ENCODE results near the gene CADPS2.

DNA sequence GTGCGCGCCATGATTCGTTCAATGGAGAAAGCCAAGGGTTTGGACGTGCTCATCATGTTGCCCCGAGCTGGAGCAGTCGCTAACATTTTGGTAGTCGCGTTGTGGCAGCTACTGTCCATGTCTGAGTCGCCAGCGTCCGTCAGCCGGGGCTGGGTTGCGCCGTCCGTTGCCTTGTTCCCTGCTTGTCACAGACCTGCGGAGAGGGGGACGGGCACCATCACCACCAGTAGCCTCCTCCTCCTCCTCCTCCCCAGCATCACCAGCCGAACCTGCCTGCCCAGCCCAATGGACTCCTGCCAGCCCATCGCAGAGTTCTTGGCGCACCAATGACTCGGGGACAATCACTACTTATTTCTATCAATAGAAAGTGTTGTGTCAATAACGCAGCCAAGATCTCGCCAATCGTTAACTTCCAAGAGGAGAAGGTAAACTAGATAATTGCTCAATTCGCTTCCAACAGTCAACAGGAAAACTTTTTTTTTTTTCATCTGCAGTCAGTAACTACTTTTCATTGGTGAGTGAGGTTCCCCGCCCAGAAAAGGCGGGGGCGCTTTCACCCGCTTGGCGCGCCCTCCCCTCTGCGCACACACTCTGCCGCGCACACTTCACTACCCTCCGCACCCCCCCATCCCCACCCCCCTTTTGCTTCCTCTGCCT lies 581.8 kb downstream of the CADPS2 start, which contains the start of gene FEZF1:
- TF ChIP-seq, protein P1, sequence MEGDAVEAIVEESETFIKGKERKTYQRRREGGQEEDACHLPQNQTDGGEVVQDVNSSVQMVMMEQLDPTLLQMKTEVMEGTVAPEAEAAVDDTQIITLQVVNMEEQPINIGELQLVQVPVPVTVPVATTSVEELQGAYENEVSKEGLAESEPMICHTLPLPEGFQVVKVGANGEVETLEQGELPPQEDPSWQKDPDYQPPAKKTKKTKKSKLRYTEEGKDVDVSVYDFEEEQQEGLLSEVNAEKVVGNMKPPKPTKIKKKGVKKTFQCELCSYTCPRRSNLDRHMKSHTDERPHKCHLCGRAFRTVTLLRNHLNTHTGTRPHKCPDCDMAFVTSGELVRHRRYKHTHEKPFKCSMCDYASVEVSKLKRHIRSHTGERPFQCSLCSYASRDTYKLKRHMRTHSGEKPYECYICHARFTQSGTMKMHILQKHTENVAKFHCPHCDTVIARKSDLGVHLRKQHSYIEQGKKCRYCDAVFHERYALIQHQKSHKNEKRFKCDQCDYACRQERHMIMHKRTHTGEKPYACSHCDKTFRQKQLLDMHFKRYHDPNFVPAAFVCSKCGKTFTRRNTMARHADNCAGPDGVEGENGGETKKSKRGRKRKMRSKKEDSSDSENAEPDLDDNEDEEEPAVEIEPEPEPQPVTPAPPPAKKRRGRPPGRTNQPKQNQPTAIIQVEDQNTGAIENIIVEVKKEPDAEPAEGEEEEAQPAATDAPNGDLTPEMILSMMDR (IDR thresholded peaks at IDR 0.05), result no peak
- no peak for TF ChIP-seq EZH2 (IDR thresholded peaks at IDR 0.05; ENCODE audit: borderline replicate concordance, insufficient read depth, low read depth, low read length, poor library complexity, severe bottlenecking)
